AG04450 (cell line): ENCODE measurements around the gene LRIG1. TPM values are rescaled to one million over a fixed set of nuclear protein-coding genes. Genes with fewer than 3 reads are reported as not detected.

Experiments used
- CTCF ChIA-PET: fragments of 300-600, 350-600 bp; formaldehyde crosslinking; extraction: SDS; loops from one replicate; lab custom pipeline; 2022; ENCODE audit warnings: antibody characterized with exemption, inconsistent platforms; lab: Charles Lee
- POLR2A ChIA-PET: fragments of 350-600 bp; formaldehyde crosslinking; extraction: SDS; loops from one replicate; lab custom pipeline; 2021; ENCODE audit warnings: antibody characterized with exemption, inconsistent platforms; lab: Yijun Ruan, JAX
- DNase-seq: peaks from one replicate; pipeline ENCODE4 v3.0.0-alpha.2; 2011; ENCODE audit warnings: low read depth, low spot score
- H3K27ac ChIP-seq: one replicate; pipeline ENCODE4 v1.5.1; 2012; ENCODE audit warnings: low read depth, low read length, control low read depth
- H3K27me3 ChIP-seq: one replicate; pipeline ENCODE4 v1.6.0; 2012; ENCODE audit warnings: low read length; ENCODE audit not compliant: control insufficient read depth, insufficient read depth
- H3K4me3 ChIP-seq: 2 replicates; pipeline ENCODE4 v1.5.1; 2011; ENCODE audit warnings: mild to moderate bottlenecking, low read depth, low read length, control low read depth
- H3K9me3 ChIP-seq: 2 replicates; pipeline ENCODE4 v1.5.1; 2012; ENCODE audit warnings: low read length; ENCODE audit not compliant: control insufficient read depth, insufficient read depth
- polyA plus RNA-seq: library from polyadenylated mRNA; depleted of rRNA; stranded (reverse); fragments of >200 nt; gene quantifications from 2 replicates; pipeline ENCODE4 v1.2.3, GENCODE V29; 2011
- TF ChIP-seq, protein P1 (sequence below): IDR thresholded peaks from 2 replicates; pipeline ENCODE4 v1.5.1; 2011; ENCODE audit warnings: low read depth, low read length, control low read depth, inconsistent platforms

LRIG1 gene
- polyA plus RNA-seq, 1 experiment = 68.3 TPM

DNA sequence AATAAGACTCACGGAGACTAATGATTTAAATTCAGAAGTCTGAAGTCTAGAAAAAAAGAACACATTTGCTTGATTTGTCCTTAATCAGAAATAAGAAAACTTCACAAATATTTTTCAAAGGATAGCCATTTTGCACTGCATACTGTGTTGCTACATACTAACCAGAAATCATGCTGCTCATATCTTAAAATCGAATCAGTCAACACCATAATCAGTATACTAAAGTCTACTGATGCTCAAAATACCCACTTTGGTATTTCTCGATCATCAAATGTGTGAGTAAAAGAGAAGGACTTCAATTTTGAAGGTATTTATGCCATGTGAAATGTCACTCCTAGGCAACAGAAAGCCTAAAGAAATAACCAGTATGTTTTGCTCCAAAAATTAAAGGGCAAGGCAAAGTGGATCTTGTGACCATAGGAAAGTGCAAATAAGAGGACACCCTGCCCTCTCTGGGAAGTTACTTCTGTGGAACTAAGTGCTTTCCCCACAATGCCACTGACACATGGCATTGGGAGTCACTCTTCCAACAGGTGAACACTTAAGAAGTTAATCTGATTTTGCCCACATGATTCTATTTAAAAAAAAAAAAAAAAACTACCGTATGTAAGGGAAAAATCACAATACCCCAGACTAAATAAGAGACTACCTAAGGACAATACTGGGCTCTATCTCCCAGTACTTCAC, 2.7 kb downstream of the LRIG1 start:
- CTCF ChIA-PET = interaction anchor here (1.7 to 2.7 kb wide), 3 partner anchors 7 to 324 kb away, joined by 6 to 8 read pairs (median 8); no protein-coding TSS in a partner anchor
- Histone ChIP-seq H3K27me3 (no peaks in the 10 kb centered on the region), H3K4me3 (peak overlapping the region; percentile 96), H3K27ac (no peak overlapping the region), H3K9me3 (no peaks in the 10 kb centered on the region; the same call in 1 of the 2 replicates)
- TF ChIP-seq, protein P1, sequence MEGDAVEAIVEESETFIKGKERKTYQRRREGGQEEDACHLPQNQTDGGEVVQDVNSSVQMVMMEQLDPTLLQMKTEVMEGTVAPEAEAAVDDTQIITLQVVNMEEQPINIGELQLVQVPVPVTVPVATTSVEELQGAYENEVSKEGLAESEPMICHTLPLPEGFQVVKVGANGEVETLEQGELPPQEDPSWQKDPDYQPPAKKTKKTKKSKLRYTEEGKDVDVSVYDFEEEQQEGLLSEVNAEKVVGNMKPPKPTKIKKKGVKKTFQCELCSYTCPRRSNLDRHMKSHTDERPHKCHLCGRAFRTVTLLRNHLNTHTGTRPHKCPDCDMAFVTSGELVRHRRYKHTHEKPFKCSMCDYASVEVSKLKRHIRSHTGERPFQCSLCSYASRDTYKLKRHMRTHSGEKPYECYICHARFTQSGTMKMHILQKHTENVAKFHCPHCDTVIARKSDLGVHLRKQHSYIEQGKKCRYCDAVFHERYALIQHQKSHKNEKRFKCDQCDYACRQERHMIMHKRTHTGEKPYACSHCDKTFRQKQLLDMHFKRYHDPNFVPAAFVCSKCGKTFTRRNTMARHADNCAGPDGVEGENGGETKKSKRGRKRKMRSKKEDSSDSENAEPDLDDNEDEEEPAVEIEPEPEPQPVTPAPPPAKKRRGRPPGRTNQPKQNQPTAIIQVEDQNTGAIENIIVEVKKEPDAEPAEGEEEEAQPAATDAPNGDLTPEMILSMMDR = no peak
- POLR2A ChIA-PET = interaction anchor here (0.7 kb wide), 1 partner anchor 44 kb away, joined by 3 read pairs; no protein-coding TSS in a partner anchor
- DNase-seq = no peak

DNA sequence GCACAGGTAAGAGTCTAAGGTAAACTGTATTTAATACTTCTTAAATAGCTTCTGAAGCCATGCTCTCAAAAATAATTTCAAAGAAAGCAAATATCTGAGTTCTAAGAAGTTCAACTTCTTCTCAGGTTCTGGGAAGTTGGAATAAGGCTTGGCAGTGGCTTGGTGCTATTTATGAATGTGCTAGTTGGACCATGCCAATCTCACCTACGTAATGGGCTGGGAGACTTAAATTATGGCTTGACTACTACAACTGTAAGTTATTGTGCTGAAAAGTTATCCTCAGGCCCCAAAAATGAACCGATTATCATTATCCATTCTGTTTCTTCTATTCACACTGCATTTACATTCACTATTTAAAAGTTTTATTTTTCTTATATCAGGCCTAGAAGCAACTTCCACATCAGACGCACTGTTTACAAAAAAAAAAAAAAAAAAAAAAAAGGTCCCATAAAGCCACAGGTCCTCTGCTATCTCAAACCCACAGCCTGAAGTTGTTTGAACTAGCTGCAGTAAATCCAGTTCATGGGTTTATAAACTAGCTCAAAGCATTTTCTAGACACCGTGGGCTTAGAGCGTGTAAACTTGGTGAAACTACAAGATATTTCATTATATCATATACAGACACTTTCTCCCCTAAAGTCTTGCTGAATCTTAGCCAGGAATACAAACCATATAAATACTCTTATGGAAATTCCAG, 3.4 kb downstream of the LRIG1 start:
- TF ChIP-seq, protein P1 = no peak
- Histone ChIP-seq H3K4me3 (peak overlapping the region; percentile 96), H3K27me3 (no peaks in the 10 kb centered on the region), H3K27ac (no peak overlapping the region), H3K9me3 (no peaks in the 10 kb centered on the region; the same call in 1 of the 2 replicates)
- CTCF ChIA-PET = interaction anchor here (0.5 to 2.7 kb wide), 3 partner anchors 89 to 325 kb away, joined by 4 to 8 read pairs (median 6); no protein-coding TSS in a partner anchor
- POLR2A ChIA-PET = no interaction called here
- no peak for DNase-seq

DNA sequence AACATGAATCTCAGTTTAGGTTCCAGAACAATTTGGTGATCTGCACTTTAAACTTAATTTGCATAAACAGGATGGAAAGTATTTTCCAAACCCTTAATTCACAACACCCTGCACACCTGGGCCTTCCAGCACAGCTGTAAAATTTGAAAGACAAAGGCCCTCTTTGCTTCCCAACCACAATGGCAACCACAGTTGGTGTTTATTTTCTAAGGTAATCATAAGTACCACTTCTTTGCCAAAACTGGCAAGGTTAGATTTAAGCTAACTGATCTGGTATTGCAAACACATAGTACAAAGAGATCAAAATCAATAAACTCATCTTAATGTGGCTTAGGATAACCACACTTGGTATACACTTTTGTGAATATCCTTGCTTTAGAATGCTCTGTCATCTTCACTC, 4.1 kb downstream of the LRIG1 start:
- H3K27ac ChIP-seq = no peak overlapping the region
- H3K9me3 ChIP-seq = no peaks in the 10 kb centered on the region; the same call in 1 of the 2 replicates
- TF ChIP-seq, protein P1 = no peak
- ChIA-PET CTCF (interaction anchor here (1.9 to 2.7 kb wide), 2 partner anchors 89 to 325 kb away, joined by 6 to 8 read pairs; no protein-coding TSS in a partner anchor), POLR2A (interaction anchor here (0.9 kb wide), 1 partner anchor 96 kb away, joined by 4 read pairs; no protein-coding TSS in a partner anchor)
- H3K27me3 ChIP-seq = no peaks in the 10 kb centered on the region
- H3K4me3 ChIP-seq = peak overlapping the region; percentile 1; the same call in 1 of the 2 replicates
- no peak for DNase-seq

DNA sequence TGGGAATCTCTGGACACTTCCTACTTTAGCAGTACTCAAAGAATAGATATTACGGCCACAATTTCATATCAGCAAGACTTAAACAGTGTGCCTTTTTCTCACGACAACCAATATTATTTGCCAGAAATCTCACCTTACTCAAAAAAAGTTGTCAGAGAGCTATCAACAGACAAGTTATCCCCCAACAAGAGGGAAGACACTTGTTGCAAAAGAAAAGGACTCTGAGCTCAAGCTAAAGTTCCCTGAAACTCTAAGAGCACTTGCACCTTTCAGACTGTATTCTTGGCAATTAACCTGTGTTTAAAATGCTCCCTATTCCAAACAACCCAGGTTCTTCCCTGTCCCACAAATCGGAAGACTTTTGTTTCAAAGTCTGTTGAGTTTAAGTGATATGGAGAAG, 4.5 kb downstream of the LRIG1 start:
- no peak for DNase-seq
- Histone ChIP-seq H3K9me3 (no peaks in the 10 kb centered on the region; the same call in 1 of the 2 replicates), H3K27me3 (no peaks in the 10 kb centered on the region), H3K4me3 (no peak overlapping the region), H3K27ac (no peak overlapping the region)
- ChIA-PET POLR2A (interaction anchor here (0.9 kb wide), 1 partner anchor 97 kb away, joined by 4 read pairs; no protein-coding TSS in a partner anchor), CTCF (interaction anchor here (1.9 to 2.7 kb wide), 2 partner anchors 88 to 326 kb away, joined by 6 to 8 read pairs; no protein-coding TSS in a partner anchor)
- TF ChIP-seq, protein P1 = no peak
